Activated CD8-positive, alpha-beta T cell treated with anti-CD3 and anti-CD28 coated beads for 36 hours (primary cell): ENCODE measurements around the gene PLEKHF1. TPM values are rescaled to one million over a fixed set of nuclear protein-coding genes. Genes with fewer than 3 reads are reported as not detected.

ENCODE experiments used
- ATAC-seq: fragments of 200-7000 bp; cut with Tn5 transposase; one replicate; pipeline ENCODE4 v1.10.0; 2021; ENCODE audit warnings: mild to moderate bottlenecking, moderate library complexity
- CTCF ChIA-PET: fragments of 350-600 bp; sonication (Branson Sonifier 250); formaldehyde crosslinking; loops from one replicate; lab custom pipeline; 2021; ENCODE audit warnings: antibody characterized with exemption; lab: Charles Lee
- POLR2A ChIA-PET: fragments of 350-600 bp; sonication (Branson Sonifier 250); formaldehyde crosslinking; loops from one replicate; lab custom pipeline; 2021; ENCODE audit warnings: antibody characterized with exemption; lab: Charles Lee
- DNase-seq: peaks from one replicate; pipeline ENCODE4 v3.0.0-alpha.2; 2020
- H3K27ac Mint-ChIP-seq: one replicate; pipeline ENCODE4 v1.8.0; 2021; ENCODE audit warnings: mild to moderate bottlenecking, mixed read lengths
- H3K27me3 Mint-ChIP-seq: one replicate; pipeline ENCODE4 v1.8.0; 2021; ENCODE audit warnings: mixed read lengths
- H3K36me3 Mint-ChIP-seq: one replicate; pipeline ENCODE4 v1.8.0; 2021; ENCODE audit warnings: low read depth, mixed read lengths
- H3K4me1 Mint-ChIP-seq: one replicate; pipeline ENCODE4 v1.8.0; 2021; ENCODE audit warnings: low read depth, mixed read lengths
- H3K4me3 Mint-ChIP-seq: one replicate; pipeline ENCODE4 v1.8.0; 2021; ENCODE audit warnings: mild to moderate bottlenecking, moderate library complexity, mixed read lengths
- H3K9me3 Mint-ChIP-seq: one replicate; pipeline ENCODE4 v1.8.0; 2021; ENCODE audit warnings: mixed read lengths
- CTCF ChIP-seq: fragments of 200-600 bp; IDR thresholded peaks from one replicate; pipeline ENCODE4 v1.8.0; 2022; ENCODE audit warnings: antibody characterized with exemption, mild to moderate bottlenecking
- intact Hi-C: fragments of 100-400 bp; cut with micrococcal nuclease; formaldehyde crosslinking; loops from one replicate; pipeline ENCODE4 v1.10.0; 2022
- total RNA-seq, 2 experiments: library from RNA; stranded (reverse); gene quantifications; one replicate each; pipeline ENCODE4 v1.2.3, GENCODE V29; 2021

PLEKHF1 gene
- total RNA-seq, 2 experiments from 2014 or later = 30.4 to 31.7 TPM

- TF ChIP-seq CTCF = no peak
- intact Hi-C loops = no loop called here
- ATAC-seq = no peak
- Mint-ChIP-seq H3K9me3 (no peaks in the 10 kb centered on the region), H3K27me3 (no peaks in the 10 kb centered on the region), H3K4me3 (no peak overlapping the region), H3K36me3 (no peaks in the 10 kb centered on the region), H3K4me1 (peaks cover 15% of the 10 kb centered on the region), H3K27ac (no peak overlapping the region)
- ChIA-PET POLR2A (interaction anchor here (0.9 to 1.0 kb wide), 2 partner anchors 24 to 40 kb away, joined by 3 read pairs; partner anchors contain the start of gene POP4), CTCF (interaction anchor here (1.1 to 2.5 kb wide), 5 partner anchors 15 to 71 kb away, joined by 3 to 8 read pairs (median 4); no protein-coding TSS in a partner anchor)
- no peak for DNase-seq
Measured at GRCh38 chr19:29645491-29645867, 19.8 kb upstream of the PLEKHF1 start.

GRCh38 chr19:29645911-29646310, 19.4 kb upstream of the PLEKHF1 start:
- DNase-seq (no peak), ATAC-seq (no peak)
- Mint-ChIP-seq H3K27ac (no peak overlapping the region), H3K4me1 (peaks cover 15% of the 10 kb centered on the region), H3K4me3 (no peak overlapping the region), H3K36me3 (no peaks in the 10 kb centered on the region), H3K27me3 (no peaks in the 10 kb centered on the region), H3K9me3 (no peaks in the 10 kb centered on the region)
- TF ChIP-seq CTCF = no peak
- POLR2A ChIA-PET = interaction anchor here (0.9 to 1.0 kb wide), 3 partner anchors 17 to 40 kb away, joined by 3 read pairs; partner anchors contain the start of gene POP4
- CTCF ChIA-PET = interaction anchor here (1.1 to 2.5 kb wide), 5 partner anchors 15 to 71 kb away, joined by 3 to 8 read pairs (median 4); no protein-coding TSS in a partner anchor
- intact Hi-C loops = no loop called here

GRCh38 chr19:29650772-29651387, 14.4 kb upstream of the PLEKHF1 start:
- intact Hi-C loops = no loop called here
- POLR2A ChIA-PET = interaction anchor here (0.7 kb wide), 1 partner anchor 9 kb away, joined by 3 read pairs; no protein-coding TSS in a partner anchor
- CTCF ChIA-PET = interaction anchor here (1.0 kb wide), 1 partner anchor 40 kb away, joined by 3 read pairs; no protein-coding TSS in a partner anchor
- Mint-ChIP-seq H3K9me3 (no peaks in the 10 kb centered on the region), H3K36me3 (no peaks in the 10 kb centered on the region), H3K4me3 (no peak overlapping the region), H3K27me3 (no peaks in the 10 kb centered on the region), H3K27ac (no peak overlapping the region), H3K4me1 (peaks cover 12% of the 10 kb centered on the region)
- TF ChIP-seq CTCF = no peak
- ATAC-seq (no peak), DNase-seq (no peak)

GRCh38 chr19:29651622-29652394, 13.5 kb upstream of the PLEKHF1 start:
- Mint-ChIP-seq H3K9me3 (no peaks in the 10 kb centered on the region), H3K27ac (no peak overlapping the region), H3K36me3 (no peaks in the 10 kb centered on the region), H3K4me1 (peaks cover 6% of the 10 kb centered on the region), H3K27me3 (no peaks in the 10 kb centered on the region), H3K4me3 (no peak overlapping the region)
- intact Hi-C loops = no loop called here
- no peak for TF ChIP-seq CTCF
- DNase-seq (no peak), ATAC-seq (no peak)
- ChIA-PET CTCF (interaction anchor here (1.1 to 1.3 kb wide), 2 partner anchors 40 to 42 kb away, joined by 3 read pairs; no protein-coding TSS in a partner anchor), POLR2A (interaction anchor here (0.7 to 1.1 kb wide), 2 partner anchors 9 to 10 kb away, joined by 3 read pairs; no protein-coding TSS in a partner anchor)
